Stimulated activated CD4-positive, alpha-beta T cell treated with anti-CD3 and anti-CD28 coated beads, Interleukin-2, amount 100 ng/mL, for 24 hours (primary cell): ENCODE measurements around the gene PSG1.
"Not testable (repeated sequence)": the region's sequence is repeated elsewhere in the genome, so short reads cannot be mapped to it uniquely, and the experiment has no call there.

Experiments
- DNase-seq, 2 donors: peaks; one replicate each; pipeline ENCODE4 v3.0.0-alpha.2; 2020

PSG1 gene

GRCh38 chr19:42879613-42880012 lies at the start of gene PSG1:
Gene PSG1, minus strand, starts transcription at chr19:42879713. Its CDS starts 132 bp downstream, at chr19:42879581.
- DNase-seq = no peak

- DNase-seq = no peak
Measured at GRCh38 chr19:42928896-42929295, 49.4 kb upstream of the PSG1 start.

DNA sequence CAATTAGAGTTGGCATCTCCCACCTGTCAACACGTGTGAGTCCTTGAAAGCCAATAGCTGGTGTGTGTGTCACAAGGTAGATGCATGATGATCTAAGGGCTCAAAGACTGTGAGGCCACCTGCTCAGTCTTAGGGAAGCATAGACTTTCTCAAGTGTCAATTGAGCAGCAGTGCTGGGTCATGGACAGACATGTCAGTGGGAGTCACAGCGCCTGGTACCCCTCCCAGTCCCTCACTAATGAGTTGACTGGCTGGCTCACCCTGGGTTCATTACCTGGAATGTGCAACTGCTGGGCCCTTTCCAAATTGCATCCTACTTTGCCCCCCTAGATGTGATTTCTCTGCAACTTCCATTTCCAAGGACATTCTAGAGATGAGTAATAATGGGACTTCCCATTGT lies 47.3 kb upstream of the PSG1 start:
- DNase-seq = no peak

DNA sequence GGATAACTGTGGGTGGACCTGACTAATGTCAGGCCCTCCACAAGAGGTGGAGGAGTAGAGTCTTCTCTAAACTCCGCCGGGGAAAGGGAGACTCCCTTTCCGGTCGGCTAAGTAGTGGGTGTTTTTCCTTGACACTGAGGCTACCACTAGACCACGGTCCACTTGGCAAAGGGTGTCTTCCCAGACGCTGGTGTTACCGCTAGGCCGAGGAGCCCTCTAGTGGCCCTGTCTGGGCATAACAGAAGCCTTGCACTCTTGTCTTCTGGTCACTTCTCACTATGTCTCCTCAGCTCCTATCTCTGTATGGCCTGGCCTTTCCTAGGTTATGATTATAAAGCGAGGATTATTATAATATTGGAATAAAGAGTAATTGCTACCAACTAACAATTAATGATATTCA lies 43.6 kb upstream of the PSG1 start:
- peak in 1 of 2 donors; percentile 53 for DNase-seq

GRCh38 chr19:42920971-42921370 lies 41.5 kb upstream of the PSG1 start:
- DNase-seq = not testable (repeated sequence)

- DNase-seq = no peak
Measured at GRCh38 chr19:42919757-42920079, 40.2 kb upstream of the PSG1 start.

DNA sequence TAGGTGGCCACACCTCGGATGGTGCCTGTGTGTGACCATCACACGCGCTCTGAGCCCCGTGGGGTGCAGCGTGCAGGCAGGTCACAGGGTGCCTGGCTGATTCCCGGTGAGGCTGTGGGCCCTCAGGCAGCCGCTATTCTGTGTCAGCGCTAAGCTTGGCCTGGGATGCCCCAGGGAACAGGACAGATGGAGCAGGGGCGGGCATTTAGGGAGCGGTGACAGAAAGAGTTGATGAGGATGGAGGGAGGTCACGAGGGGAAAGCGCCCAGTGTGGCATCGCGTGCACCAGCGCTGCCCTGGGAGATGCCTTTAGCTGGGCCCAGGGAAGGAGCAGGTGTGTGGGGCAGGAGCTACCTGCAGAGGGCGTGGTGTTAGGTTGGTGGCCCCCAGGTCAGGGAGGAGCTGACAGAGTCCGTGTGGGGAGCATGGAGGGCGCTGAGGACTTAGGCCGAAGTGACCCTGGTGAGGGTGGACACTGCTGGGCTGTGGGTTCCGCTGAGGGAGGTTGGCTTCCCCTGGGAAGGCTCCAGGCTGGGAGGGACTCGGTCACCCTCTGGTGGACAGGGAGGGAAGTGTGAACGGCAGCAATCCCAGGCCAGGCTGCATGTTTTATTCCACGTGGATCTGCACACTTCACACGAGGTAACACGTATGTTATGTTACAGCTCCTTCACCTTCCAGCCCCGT lies 39.7 kb upstream of the PSG1 start:
- DNase-seq = not testable (repeated sequence)

DNA sequence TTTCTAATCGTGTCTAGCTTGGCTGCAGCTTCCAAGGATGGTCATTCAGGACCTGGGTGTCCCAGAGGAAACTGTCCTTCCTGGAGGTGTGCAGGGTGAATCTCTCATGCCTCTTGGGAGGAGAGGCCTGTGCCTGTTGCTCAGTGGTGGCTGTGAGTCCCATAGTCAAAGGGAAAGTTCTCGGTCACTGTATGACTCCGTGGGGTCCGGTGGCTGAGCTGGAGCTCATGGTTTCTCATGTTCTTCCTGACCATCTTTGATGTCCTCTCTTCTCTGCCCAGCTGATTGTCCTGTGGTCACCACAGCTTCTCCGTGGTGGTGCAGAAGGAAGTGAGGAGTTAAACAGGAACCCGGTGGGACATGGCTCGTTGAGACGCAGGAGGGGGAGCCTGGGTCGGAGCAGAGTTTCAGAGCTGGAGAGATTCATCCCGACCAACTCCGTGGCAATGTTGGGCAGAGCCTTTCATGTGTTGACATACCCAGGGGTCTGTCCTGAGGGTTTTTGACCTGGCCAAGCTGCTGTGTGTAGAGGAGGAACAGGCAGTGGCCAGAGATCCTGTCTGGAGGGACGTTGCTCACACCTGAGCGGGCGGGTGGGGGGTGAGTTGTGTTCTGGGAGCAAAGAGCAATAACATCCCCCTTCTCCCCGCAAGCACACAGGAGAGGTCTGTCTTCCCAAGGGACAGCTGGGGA lies 39.0 kb upstream of the PSG1 start:
- not testable (repeated sequence) for DNase-seq

DNA sequence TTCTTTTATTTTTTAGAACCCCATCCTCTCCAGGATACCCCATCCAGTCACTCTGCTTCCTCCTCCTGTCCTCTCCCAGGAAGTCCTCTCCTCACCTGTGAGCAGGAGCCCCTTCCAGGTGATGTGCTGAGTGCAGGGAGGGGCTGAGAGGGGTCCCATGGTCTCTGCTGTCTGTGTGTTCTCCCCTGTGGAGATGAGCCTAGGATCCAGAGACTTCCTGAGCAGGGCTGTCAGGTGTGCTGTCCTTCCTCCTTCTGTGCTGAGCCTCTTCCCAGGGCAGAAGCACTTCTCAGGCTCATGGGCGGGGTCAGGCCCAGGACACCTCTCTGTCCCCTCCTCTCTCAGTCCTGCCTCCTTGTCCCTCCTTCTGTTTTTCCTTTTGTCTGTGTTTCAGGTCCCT lies 38.1 kb upstream of the PSG1 start, which contains the start of gene PSG6:
Gene PSG6 (minus strand): TSS at position 261 of the 400 bp plus-strand sequence. CDS start 102 bp downstream, at position 159.
- DNase-seq = not testable (repeated sequence)

- DNase-seq = not testable (repeated sequence)
Measured at GRCh38 chr19:42916931-42917330, 37.4 kb upstream of the PSG1 start.

GRCh38 chr19:42913516-42913915 lies 34.0 kb upstream of the PSG1 start:
- DNase-seq = not testable (repeated sequence)

DNA sequence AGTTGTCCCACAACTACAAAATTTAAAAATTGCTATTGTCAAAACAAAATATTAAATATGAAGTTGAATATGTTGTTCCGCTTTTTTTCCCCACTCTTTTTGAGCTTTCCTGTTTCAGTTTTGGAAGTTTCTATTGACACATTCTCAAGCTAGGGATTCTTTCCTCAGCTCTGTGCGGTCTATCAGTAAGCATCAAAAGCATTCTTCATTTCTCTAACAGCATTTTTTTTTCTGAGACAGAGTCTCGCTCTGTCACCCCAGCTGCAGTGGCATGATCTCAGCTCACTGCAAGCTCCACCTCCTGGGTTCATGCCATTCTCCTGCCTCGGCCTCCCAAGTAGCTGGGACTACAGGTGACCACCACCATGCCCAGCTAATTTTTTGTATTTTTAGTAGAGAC lies 33.4 kb upstream of the PSG1 start:
- DNase-seq = not testable (repeated sequence)

- not testable (repeated sequence) for DNase-seq
Measured at GRCh38 chr19:42911731-42912130, 32.2 kb upstream of the PSG1 start.

- DNase-seq = not testable (repeated sequence)
Measured at GRCh38 chr19:42906162-42906561, 26.6 kb upstream of the PSG1 start.

- DNase-seq = not testable (repeated sequence)
Measured at GRCh38 chr19:42900561-42900960, 21.0 kb upstream of the PSG1 start.

DNA sequence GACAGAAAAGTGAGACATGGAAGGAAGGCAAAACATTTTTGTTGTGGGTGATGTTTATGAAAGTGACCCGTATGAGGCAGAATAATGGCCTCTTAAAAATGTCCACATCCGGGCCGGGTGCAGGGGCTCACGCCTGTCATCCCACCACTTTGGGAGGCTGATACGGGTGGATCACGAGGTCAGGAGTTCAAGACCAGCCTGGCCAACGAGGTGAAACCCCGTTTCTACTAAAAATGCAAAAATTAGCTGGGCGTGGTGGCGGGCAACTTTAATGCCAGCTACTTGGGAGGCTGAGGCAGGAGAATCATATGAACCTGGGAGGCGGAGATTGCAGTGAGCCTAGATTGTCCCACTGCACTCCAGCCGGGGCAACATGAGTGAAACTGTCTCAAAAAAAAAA lies 20.2 kb upstream of the PSG1 start:
- DNase-seq = not testable (repeated sequence)

DNA sequence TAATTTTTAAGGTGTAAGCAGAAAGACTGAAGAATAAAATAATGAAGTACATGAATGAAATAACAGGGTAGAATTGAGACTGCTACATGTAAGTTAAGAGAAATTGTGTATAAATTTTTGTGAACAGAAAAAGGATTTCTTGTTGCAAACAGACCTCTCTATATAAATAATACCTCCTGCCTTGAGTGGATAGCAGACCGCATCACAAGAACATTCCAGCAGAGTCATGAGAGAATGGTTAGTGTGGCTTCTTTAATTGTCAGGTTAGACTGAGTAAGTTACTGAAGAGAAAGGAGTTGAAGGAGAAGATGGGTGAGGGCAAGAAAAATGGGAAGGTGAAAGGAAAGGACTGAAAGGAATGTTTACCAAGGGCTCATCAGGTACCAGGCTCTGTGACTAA lies 19.6 kb upstream of the PSG1 start:
- DNase-seq = not testable (repeated sequence)

DNA sequence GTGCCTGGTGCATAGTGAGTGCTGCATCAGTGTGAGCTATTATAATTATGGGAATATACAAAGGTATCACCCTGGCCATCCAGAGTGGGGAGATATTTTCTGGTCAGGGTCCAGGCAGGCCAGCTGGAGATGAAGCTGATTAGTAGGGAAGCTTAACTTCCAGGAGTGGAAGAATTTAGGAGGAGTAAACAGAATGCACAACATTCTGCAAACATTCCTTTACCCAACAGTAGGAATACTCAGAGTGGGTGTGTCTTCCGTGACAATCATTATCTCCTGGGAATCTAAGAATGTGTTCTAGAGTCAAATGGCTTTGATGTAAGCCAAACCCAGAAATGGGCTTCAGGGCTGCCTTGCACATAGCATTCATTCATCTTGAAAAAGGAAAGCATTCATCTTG lies 19.1 kb upstream of the PSG1 start:
- not testable (repeated sequence) for DNase-seq

DNA sequence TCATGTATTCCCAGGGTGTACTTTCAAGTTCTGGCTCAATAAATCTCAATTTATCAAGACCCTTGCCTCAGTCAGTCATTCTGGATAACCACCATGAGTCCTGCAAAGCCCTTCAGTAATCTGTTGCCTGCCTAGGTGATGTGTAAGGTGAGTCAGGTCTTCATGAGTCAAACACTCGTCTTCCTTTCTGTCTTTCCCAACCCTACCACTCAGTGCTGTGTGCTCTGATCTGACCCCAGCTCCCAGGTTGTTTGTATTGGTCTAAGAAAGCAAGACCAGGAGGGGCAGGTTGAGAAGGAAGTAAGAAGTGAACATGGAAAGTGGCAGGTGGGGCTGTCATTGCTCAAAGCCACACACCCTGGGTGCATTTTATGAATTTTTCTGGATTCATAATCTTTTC lies 18.2 kb upstream of the PSG1 start:
- not testable (repeated sequence) for DNase-seq

DNA sequence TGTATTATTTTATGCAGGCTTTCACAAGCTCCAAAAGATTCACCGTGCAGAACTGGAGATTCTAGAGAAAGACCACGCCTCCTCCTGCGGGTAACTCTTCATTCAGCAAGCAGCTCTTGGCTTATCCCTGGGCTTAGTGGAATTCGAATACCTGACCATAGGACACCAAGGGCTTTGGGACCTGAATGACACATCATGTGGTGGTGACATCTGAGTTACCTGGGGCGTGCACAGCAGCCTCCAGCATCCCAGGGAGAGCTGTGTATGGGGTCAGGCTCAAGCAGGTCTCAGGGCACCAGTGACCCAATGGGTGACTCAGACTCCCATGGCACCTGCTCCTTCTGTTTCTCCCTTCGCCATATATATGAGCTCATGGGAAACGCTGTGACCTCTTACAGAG lies 10.9 kb upstream of the PSG1 start:
- not testable (repeated sequence) for DNase-seq

DNA sequence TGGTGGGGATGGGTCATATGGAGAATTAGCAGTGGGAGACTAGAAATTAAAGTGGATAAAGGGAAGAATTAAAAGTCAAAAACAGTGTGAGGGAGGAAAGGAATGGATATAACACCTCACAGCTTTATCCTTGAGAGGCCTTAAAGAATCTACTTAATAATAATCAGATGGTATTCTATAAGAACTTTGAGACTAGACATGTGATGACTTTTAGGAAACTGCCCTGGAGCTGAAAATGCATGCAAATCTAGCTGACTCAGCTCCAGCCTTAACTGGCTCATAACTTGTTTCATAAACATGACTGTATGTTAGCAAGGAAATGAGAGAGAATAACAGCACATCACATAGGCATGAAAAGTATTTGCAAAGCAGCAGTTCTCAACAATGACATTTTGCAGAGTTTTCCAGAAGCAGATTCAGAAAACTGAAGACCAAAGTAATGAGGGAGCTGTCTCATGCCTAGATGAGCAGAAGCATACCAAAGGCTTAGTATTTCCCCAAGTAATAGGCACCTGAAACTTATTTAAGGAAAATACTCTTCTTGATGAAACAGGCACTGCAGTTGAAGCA lies 8.4 kb upstream of the PSG1 start:
- DNase-seq = not testable (repeated sequence)

GRCh38 chr19:42882730-42883129 lies 3.2 kb upstream of the PSG1 start:
- not testable (repeated sequence) for DNase-seq

DNA sequence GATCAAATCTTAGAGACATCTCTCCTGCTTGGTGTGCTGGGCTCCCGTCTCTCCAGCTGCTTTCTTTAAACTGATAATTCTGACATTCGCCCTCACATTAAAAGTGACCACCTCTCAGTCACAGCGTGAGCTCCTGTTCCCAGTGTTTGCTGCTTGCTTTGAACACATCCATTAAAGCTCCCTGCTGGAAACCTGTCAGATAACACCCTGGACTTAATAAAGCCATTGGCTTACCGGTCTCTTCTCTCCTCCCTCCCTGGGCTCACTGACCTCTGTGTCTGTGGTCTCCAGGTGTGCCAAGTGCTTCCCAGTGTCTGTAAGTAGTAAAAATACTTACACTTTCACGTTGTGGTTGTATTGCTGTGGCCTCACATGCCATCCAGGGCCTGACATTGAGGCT lies 2.5 kb upstream of the PSG1 start:
- not testable (repeated sequence) for DNase-seq

DNA sequence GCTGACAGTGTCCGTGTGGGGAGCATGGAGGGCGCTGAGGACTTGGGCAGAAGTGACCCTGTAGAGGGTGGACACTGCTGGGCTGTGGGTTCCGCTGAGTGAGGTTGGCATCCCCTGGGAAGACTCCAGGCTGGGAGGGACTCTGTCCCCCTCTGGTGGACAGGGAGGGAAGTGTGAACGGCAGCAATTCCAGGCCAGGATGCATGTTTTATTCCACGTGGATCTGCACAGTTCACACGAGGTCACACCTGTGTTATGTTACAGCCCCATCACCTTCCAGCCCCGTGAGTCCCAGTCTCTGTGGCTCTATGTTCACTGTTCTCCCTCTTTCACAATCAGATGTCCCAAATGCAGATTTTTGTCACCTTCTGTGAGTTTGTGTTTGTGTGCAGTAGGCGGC lies 1.8 kb upstream of the PSG1 start:
- peak in 1 of 2 donors; percentile 5 for DNase-seq
